Left kidney (tissue), 2 donors: ENCODE data around the gene C2orf68. TPM values are rescaled to one million over a fixed set of nuclear protein-coding genes. Genes with fewer than 3 reads are reported as not detected.
"Not testable (repeated sequence)": the region's sequence is repeated elsewhere in the genome, so short reads cannot be mapped to it uniquely, and the experiment has no call there.

ENCODE experiments used
- DNase-seq: peaks from one replicate; pipeline ENCODE4 v3.0.0-alpha.2; 2013
- polyA plus RNA-seq: library from polyadenylated mRNA; unstranded; fragments of 120-200 nt; gene quantifications from one replicate; pipeline ENCODE4 v1.2.1, GENCODE V29; 2013; ENCODE audit not compliant: insufficient read length

C2orf68 gene
- polyA plus RNA-seq, 1 donor, result 75.9 TPM

DNA sequence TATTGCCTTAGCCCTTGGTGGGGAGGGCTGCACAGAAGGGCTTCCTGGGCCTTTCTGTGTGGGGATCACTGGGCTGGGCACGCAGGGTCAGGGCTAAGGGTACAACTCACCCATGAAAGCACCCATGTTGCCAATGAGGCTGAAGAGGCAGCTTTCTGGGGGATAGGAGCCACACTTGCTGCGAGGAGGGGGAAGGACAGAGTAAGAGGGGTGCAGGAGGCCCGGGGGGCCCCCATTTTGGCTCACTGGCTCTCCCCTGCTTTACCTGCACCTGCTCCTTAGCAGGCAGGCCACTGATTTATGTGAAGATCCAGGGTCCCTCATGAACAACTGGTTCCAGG is 11.7 kb downstream of the C2orf68 start:
- DNase-seq, result no peak

- no peak for DNase-seq
Measured at GRCh38 chr2:85599468-85600234, 12.2 kb downstream of the C2orf68 start.

DNA sequence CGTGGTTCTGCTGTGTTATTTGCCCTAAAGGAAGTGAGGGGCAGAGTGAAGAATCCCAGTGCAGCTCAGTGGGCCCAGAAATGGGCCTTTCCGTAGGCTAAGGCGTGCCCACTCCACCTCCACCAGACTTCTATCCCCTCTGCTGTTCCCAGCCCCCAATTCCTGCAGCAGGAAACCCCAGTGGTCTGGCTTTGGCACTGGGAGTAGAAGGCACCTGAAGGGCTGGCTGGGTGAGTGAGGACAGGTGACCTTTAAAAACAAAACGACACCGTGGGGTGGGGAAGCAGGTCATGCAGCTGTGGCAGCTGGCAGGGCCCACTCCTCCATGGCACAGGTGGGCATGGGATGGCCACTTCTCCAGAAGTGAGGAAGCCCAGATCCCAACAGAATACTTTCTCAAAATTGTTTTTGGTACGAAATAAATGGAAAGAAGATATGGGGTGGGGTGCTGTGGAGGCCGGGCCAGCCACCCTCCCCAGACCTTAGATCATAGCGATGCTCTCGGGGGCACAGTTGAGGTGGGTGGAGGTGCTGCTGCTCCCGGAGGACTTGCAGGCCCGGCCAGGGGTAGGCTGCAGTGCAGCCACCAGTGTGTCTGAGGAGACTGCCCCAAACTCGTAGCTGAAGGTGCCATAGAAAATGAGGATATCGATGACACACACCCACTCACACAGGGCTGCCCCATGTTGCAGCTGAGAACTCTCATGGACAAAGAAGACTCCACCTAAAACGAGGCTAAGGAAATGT is 13.1 kb downstream of the C2orf68 start:
- DNase-seq, result no peak

- DNase-seq, result no peak
Measured at GRCh38 chr2:85597241-85597640, 14.6 kb downstream of the C2orf68 start.

- no peak for DNase-seq
Measured at GRCh38 chr2:85596486-85597143, 15.3 kb downstream of the C2orf68 start.

- no peak for DNase-seq
Measured at GRCh38 chr2:85596026-85596333, 15.9 kb downstream of the C2orf68 start.

GRCh38 chr2:85595301-85596025 is 16.4 kb downstream of the C2orf68 start, which contains the start of gene RNF181:
Gene RNF181 (plus strand): TSS chr2:85595745. CDS start chr2:85595764, 19 bp downstream.
- peak; percentile 97 for DNase-seq

GRCh38 chr2:85594715-85595300 is 17.1 kb downstream of the C2orf68 start:
- no peak for DNase-seq

DNA sequence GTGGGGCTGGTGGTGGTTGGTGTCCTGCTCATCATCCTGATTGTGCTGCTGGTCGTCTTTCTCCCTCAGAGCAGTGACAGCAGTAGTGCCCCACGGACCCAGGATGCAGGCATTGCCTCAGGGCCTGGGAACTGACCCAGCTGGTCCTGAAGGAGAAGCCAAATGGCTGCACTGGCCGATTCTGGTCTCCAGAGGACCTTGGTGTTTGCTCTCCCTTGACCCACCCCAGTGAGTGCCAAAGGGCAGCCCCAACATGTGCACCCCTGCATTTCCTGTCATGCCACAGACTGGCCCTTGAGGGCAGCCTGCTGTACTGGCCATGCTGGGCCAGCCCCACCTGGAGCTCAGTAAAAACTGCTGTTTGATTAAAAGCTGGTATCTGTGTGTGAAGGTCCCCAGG is 18.8 kb downstream of the C2orf68 start:
- DNase-seq, result no peak

GRCh38 chr2:85592299-85592698 is 19.6 kb downstream of the C2orf68 start:
- not testable (repeated sequence) for DNase-seq

GRCh38 chr2:85591563-85591962 is 20.3 kb downstream of the C2orf68 start:
- DNase-seq, result no peak

DNA sequence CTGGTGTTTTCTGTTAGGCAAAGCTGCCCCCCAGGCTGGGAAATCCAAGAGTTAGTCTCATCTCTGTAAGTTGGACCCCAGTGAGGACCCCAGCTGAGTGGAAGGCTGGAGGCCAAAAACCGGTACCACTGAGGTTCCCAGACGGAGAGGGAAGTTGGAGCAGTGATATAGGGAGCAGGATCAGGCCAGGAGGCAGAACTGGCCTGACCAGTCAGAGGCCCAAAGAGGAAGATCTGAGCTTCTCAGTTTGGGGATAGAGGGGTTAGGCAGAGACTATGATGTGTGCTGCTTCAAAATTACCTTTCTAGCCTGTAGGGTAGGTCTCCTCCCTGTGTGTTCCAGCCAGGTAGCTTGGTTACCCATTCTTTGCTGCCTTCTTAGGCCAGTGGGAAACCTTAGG is 20.9 kb downstream of the C2orf68 start:
- DNase-seq, result no peak

GRCh38 chr2:85589982-85590791 is 21.7 kb downstream of the C2orf68 start:
- DNase-seq, result no peak

- DNase-seq, result no peak
Measured at GRCh38 chr2:85589181-85589580, 22.7 kb downstream of the C2orf68 start.

DNA sequence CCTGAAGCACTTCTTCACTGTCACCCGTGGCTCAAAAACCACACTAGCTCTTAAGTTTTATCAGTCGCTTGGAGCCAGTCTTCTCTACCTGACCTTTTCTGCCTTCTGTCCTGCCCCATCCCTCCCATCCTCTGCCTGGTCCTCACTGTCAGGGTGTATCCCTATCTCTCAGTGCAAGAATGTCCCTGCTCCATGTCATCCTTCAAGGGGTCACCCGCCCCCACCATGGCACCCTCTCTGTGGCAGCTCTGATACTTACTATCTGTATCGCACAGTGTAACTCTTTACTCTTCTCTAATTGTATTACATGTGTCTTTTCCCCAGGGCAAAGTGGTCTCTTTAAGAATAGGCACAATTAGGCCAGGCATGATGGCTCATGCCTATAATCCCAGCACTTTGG is 23.2 kb downstream of the C2orf68 start:
- no peak for DNase-seq

GRCh38 chr2:85588236-85588635 is 23.6 kb downstream of the C2orf68 start:
- no peak for DNase-seq

DNA sequence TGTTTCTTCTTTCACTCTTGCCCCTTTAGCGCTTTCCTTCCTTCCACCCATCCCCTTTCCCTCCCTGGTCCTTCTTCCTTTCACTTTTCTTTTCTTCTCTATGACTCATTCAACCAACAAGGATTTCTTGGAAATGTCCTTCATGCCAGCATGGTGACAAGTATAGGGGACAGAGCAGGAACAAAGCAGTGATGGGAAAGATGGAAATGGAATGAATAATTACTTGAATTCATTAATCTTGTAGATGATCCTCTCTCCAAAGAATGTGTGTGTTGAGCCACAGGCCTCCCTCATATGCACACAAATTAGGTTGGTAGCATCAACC is 26.1 kb downstream of the C2orf68 start:
- DNase-seq, result no peak

DNA sequence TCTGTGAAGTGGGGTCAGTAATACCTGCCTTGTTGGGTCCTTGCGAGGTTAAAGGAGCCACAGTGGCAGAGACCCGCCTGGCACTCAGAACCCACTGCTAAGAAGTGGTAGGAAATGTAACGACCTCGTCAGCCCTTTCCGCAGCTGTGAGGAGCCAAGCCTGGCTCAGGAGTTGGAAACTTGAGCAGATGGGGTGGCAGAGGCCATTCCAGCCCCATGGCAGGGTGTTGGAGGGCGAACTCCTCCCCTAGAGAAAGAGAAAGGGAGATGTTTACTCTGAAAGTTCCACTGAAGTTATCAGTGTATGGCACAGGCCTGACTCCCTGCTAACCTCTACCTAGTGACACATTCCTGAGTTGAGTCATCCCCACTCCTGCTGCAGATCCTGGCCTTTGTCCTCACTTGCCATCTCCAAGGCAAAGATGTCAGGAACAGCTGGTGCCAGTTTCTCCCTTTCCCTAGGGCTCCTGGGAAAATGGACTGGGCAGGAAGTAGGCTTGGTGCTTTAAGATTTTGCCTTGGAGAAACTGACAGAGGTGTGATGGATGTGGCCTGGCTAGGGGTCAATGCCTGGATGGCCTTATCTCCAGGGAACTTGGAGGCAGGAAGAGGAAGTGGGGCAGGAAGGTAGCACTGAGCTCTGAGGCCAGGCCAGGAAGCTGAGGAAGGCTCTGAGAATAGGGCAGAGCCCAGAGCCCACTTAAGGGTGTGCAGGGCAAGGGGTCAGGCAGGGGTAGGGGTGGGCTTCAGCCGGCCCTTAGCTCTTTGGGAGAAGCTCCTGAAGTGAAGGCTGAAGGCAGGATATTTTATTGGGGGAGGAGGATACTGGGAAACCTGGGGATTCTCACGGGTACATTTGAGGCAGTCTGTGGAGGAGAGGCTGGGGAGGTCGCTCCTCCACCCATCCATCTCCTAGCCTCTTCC is 26.7 kb downstream of the C2orf68 start:
- no peak for DNase-seq

DNA sequence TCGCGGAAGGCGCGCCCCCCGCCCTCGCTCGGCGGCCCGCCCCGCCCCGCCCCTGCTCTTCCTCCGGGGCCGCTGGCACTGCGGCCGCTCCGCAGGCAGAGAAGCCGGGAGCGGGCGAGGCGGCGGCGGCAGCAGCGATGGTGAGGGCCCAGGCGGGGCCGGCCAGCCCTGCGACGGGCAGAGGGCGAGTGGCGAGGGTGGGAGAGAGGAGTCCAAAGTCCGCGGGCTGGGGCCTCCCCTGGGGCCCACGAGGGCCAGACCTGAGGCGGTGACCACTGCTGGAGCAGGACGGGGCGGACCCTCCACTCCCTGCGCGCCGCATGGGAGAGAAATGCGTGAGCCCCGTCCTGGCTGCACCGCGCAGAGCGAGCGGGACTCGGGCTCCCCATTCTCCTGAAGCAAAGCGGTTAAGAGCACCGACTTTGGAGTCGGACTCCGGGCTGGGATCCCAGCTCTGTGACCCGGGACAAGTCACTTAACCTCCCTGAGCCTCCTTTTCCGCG is 27.5 kb downstream of the C2orf68 start, which contains the start of gene VAMP5:
Gene VAMP5, plus strand, starts transcription at position 78 of the 503 bp plus-strand sequence. Its CDS starts 60 bp downstream, at position 138.
- DNase-seq, result no peak
